Panc1 (cell line): ENCODE measurements around the gene MAP7D3.
"Not testable (repeated sequence)": the region's sequence is repeated elsewhere in the genome, so short reads cannot be mapped to it uniquely, and the experiment has no call there.

Experiments
- CTCF ChIP-seq: fragments of 450-650 bp; IDR thresholded peaks from 2 replicates; pipeline ENCODE4 v1.5.1; 2017; ENCODE audit warnings: mild to moderate bottlenecking
- POLR2AphosphoS5 ChIP-seq: IDR thresholded peaks from 2 replicates; pipeline ENCODE4 v1.6.1; 2012; ENCODE audit warnings: mild to moderate bottlenecking, low read depth, low read length, moderate library complexity
- SIN3A ChIP-seq: IDR thresholded peaks from 2 replicates; pipeline ENCODE4 v1.6.1; 2012; ENCODE audit warnings: low read depth, mild to moderate bottlenecking, low read length, moderate library complexity, borderline replicate concordance; ENCODE audit not compliant: insufficient read depth
- TCF7L2 ChIP-seq: IDR thresholded peaks from 2 replicates; pipeline ENCODE4 v1.6.1; 2011; ENCODE audit warnings: mild to moderate bottlenecking, low read depth, low read length, inconsistent platforms

GRCh38 chrX:136286375-136286774, 35.2 kb upstream of the MAP7D3 start:
- TF ChIP-seq TCF7L2, CTCF, SIN3A, POLR2AphosphoS5: not testable (repeated sequence)
